ENCODE results near the gene CEBPG. TPM values are rescaled to one million over a fixed set of nuclear protein-coding genes. Genes with fewer than 3 reads are reported as not detected.

Gene CEBPG
- total and polyA plus RNA-seq, 9 of the 15 experiments (the other 6 are each of a cell fraction or from before 2014, with no cell fraction given), result 9.5 to 34.9 (median 30.9) TPM

- intact Hi-C loops (cut with micrococcal nuclease), result no loop called here
- ATAC-seq (no peak), DNase-seq (ENCODE audit: extremely low read depth in 1 of 4, low spot score in 3 of 4) (no peak), FAIRE-seq (no peak)
- BruUV-seq (replicated peaks), result no TSS peak
- ChIA-PET POLR2A (interaction anchor here (0.6 kb wide), 2 partner anchors 185 to 289 kb away, joined by 3 read pairs; no protein-coding TSS in a partner anchor), CTCF (ENCODE audit: low intra/inter-chr PET ratio) (no interaction called here)
- Histone ChIP-seq H3K79me2 (ENCODE audit: control insufficient read depth, insufficient read depth, low read length) (no peaks in the 10 kb centered on the region), H3K4me2 (ENCODE audit: insufficient read depth, low read length) (no peak overlapping the region), H3K9me3 (replicated peaks; ENCODE audit: control insufficient read depth, insufficient read depth, low read depth, low read length) (no peaks in the 10 kb centered on the region), H3K27me3 (ENCODE audit: control insufficient read depth in 2 of 2, insufficient read depth in 2 of 2, low read length in 2 of 2) (peaks cover 0 to 21% of the 10 kb centered on the region in 2 experiments; a peak in 1 of 5 replicates), H3K9ac (ENCODE audit: insufficient read depth in 1 of 2, low read depth in 2 of 2, low read length in 2 of 2) (no peak overlapping the region), H3K4me1 (replicated peaks in 1 of 2; ENCODE audit: control insufficient read depth in 2 of 2, insufficient read depth in 2 of 2, low read length in 2 of 2) (peaks cover 0 to 7% of the 10 kb centered on the region in 2 experiments; a peak in 2 of 5 replicates), H3K27ac (ENCODE audit: extremely low read depth, low read depth, low read length) (no peak overlapping the region), H3K36me3 (ENCODE audit: control insufficient read depth, insufficient read depth, low read length) (no peaks in the 10 kb centered on the region), H4K20me1 (replicated peaks; ENCODE audit: control insufficient read depth, insufficient read depth, low read length) (peaks cover 18% of the 10 kb centered on the region), H3K4me3 (no peak overlapping the region), H2AFZ (ENCODE audit: low read depth, low read length) (no peak overlapping the region), H3K9me1 (ENCODE audit: control insufficient read depth, insufficient read depth, low read length) (no peaks in the 10 kb centered on the region)
- 32% methylated on average over 8 of the region's 9 CpGs for WGBS (ENCODE audit: insufficient coverage, low coverage, missing lambda C conversion rate)
- in situ Hi-C loops (cut with MboI), result loop anchor here (5.0 kb wide), 1 partner anchor 351 kb away; no protein-coding TSS in a partner anchor
- no peak for TF ChIP-seq ZNF197 (CRISPR knock-in tag; IDR thresholded peaks at IDR 0.05; ENCODE audit: low read depth)
- no peak for TF ChIP-seq EHMT2 (IDR thresholded peaks at IDR 0.05)
- TF ChIP-seq CXXC5 (CRISPR knock-in tag; IDR thresholded peaks at IDR 0.05), result no peak
Measured at GRCh38 chr19:33420821-33421220, 47.3 kb downstream of the CEBPG start.

DNA sequence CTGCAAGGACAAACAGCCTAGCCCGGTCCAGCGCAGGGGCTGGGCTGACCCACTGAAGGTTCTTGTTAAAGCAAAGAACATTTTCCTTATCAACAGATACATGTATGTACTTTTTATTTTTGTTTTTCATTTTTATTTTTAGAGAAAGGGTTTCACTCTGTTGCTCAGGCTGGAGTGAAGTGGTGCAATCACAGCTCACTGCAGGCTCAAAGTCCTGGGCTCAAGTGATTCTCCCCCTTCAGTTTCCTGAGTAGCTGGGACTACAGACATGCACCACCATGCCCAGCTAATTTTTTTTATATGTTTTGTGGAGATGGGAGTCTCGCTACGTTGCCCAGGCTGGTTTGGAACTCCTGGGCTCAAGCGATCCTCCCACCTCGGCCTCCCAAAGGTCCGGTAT, 47.9 kb downstream of the CEBPG start:
- Histone ChIP-seq H3K4me2 (ENCODE audit: insufficient read depth, low read length) (no peak overlapping the region), H3K79me2 (ENCODE audit: control insufficient read depth, insufficient read depth, low read length) (no peaks in the 10 kb centered on the region), H4K20me1 (replicated peaks; ENCODE audit: control insufficient read depth, insufficient read depth, low read length) (peaks cover 13% of the 10 kb centered on the region), H2AFZ (ENCODE audit: low read depth, low read length) (no peak overlapping the region), H3K9me1 (ENCODE audit: control insufficient read depth, insufficient read depth, low read length) (no peaks in the 10 kb centered on the region), H3K4me1 (replicated peaks in 1 of 2; ENCODE audit: control insufficient read depth in 2 of 2, insufficient read depth in 2 of 2, low read length in 2 of 2) (peaks cover 0 to 2% of the 10 kb centered on the region in 2 experiments; a peak in 1 of 5 replicates), H3K9me3 (replicated peaks; ENCODE audit: control insufficient read depth, insufficient read depth, low read depth, low read length) (no peaks in the 10 kb centered on the region), H3K27me3 (ENCODE audit: control insufficient read depth in 2 of 2, insufficient read depth in 2 of 2, low read length in 2 of 2) (peaks cover 0 to 19% of the 10 kb centered on the region in 2 experiments; a peak in 2 of 5 replicates), H3K4me3 (no peak overlapping the region), H3K9ac (ENCODE audit: insufficient read depth in 1 of 2, low read depth in 2 of 2, low read length in 2 of 2) (no peak overlapping the region), H3K27ac (ENCODE audit: extremely low read depth, low read depth, low read length) (no peak overlapping the region), H3K36me3 (ENCODE audit: control insufficient read depth, insufficient read depth, low read length) (no peaks in the 10 kb centered on the region)
- no peak for ATAC-seq
- no peak for FAIRE-seq
- intact Hi-C loops (cut with micrococcal nuclease), result no loop called here
- ChIA-PET POLR2A (interaction anchor here (0.6 kb wide), 1 partner anchor 289 kb away, joined by 3 read pairs; no protein-coding TSS in a partner anchor), CTCF (ENCODE audit: low intra/inter-chr PET ratio) (no interaction called here)
- in situ Hi-C loops (cut with MboI), result loop anchor here (5.0 kb wide), 1 partner anchor 351 kb away; no protein-coding TSS in a partner anchor
- 5% methylated on average over 7 of the region's 7 CpGs for WGBS (ENCODE audit: insufficient coverage, low coverage, missing lambda C conversion rate)
- BruUV-seq (replicated peaks), result no TSS peak
- no peak for DNase-seq (ENCODE audit: extremely low read depth in 1 of 4, low spot score in 3 of 4)
- TF ChIP-seq SIX5 (IDR thresholded peaks at IDR 0.05; ENCODE audit: borderline replicate concordance in 1 of 2, insufficient read depth in 1 of 2, low read depth in 1 of 2, low read length in 2 of 2) (no peak), RFX5 (IDR thresholded peaks at IDR 0.05; ENCODE audit: low read depth, low read length) (no peak), ZNF444 (CRISPR knock-in tag; IDR thresholded peaks at IDR 0.05) (no peak), ZBED1 (IDR thresholded peaks at IDR 0.05) (no peak), MLX (CRISPR knock-in tag; conservative IDR thresholded peaks at IDR 0.05) (no peak), HNRNPUL1 (IDR thresholded peaks at IDR 0.05; ENCODE audit: low read length) (no peak), PRPF4 (IDR thresholded peaks at IDR 0.05; ENCODE audit: insufficient read depth, low read depth, low read length, poor library complexity, severe bottlenecking) (no peak)
- TF ChIP-seq, protein P1, sequence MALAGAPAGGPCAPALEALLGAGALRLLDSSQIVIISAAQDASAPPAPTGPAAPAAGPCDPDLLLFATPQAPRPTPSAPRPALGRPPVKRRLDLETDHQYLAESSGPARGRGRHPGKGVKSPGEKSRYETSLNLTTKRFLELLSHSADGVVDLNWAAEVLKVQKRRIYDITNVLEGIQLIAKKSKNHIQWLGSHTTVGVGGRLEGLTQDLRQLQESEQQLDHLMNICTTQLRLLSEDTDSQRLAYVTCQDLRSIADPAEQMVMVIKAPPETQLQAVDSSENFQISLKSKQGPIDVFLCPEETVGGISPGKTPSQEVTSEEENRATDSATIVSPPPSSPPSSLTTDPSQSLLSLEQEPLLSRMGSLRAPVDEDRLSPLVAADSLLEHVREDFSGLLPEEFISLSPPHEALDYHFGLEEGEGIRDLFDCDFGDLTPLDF (CRISPR knock-in tag; IDR thresholded peaks at IDR 0.05), result no peak
- TF ChIP-seq, protein P2, sequence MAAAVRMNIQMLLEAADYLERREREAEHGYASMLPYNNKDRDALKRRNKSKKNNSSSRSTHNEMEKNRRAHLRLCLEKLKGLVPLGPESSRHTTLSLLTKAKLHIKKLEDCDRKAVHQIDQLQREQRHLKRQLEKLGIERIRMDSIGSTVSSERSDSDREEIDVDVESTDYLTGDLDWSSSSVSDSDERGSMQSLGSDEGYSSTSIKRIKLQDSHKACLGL (CRISPR knock-in tag; IDR thresholded peaks at IDR 0.05; ENCODE audit: borderline replicate concordance, poor library complexity, severe bottlenecking), result no peak

All from K562 (cell line).